Femur (tissue), 1 donor: ENCODE results near the gene OTOL1.
"Not testable (repeated sequence)": the region's sequence is repeated elsewhere in the genome, so short reads cannot be mapped to it uniquely, and the experiment has no call there.

Experiments
- DNase-seq: peaks from one replicate; pipeline ENCODE4 v3.0.0-alpha.2; 2017

Gene OTOL1

DNA sequence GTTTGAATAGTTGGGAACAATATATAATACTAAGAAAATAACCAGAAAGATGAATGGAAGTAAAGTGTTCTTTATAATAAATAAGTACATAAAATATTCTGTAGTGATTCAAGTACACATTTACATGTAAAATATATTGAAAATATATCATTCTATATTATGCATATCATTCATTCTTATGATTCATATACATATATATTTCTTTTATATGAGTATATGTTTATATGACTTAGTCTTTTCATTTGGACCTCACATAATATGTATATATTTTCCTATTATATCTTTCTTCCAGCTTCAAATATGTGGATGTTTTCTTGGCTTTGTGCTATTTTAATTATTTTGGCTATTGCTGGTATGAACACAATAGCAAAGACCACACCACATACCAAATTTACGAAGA is at the start of gene OTOL1:
TSS of gene OTOL1 (plus strand) at position 301 of the 400 bp plus-strand sequence. CDS start at position 301, 0 bp downstream.
- DNase-seq: no peak

DNA sequence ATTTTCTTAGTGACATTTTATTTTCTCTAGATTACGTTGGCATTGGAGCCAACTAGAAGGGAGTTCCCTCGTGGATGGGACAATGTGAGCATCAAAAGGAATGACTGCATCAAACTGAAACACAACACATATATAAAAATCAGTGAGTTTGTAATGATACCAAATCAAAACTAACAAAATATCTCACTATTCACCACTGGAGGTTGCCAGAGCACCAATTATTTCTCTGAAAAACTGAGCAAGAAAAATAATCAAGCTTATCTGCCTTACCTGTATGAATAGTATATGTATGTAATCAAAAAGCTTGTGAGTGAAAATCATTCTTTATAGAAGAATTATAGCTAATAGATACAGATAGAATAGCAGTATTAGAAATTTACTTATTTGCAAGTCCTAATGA is 46.8 kb upstream of the OTOL1 start:
- DNase-seq: no peak

DNA sequence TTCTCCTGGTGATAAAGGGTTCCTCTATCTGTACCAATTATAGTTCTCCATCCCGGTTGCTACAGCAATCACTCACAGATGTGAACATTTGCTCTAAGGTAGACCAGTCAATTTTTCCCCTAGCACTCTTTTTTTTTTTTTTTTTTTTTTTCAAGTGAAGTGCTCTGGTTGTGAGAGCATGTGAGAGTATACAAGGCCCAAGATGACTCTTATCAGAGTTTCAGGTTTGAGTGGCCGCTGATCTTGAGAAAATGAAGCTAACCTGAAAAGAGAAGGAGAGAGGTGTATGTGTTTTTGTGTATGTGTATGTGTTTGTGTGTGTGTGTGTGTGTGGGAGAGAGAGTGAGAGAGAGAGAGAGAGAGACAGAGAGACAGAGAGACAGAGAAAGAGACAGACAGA is 44.4 kb upstream of the OTOL1 start:
- DNase-seq: no peak

DNA sequence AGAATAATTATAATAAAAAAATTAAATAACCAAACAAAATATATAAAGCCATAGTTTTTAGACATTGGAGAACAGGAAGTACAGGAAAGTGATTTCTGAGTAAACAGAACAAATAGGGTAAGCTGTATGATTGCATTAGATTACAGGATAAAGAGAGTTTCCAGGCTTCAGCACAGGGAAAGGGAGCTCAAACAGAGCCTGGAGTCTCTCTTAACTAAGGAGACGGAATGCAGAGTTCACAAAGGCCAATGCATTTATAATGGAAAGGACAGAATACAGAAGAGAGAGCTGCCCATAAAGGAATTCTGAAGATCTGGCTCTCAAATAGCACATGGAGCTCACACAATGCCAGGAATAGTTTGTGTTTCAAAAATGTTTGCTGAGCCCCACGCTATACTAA is 42.0 kb upstream of the OTOL1 start:
- no peak for DNase-seq

DNA sequence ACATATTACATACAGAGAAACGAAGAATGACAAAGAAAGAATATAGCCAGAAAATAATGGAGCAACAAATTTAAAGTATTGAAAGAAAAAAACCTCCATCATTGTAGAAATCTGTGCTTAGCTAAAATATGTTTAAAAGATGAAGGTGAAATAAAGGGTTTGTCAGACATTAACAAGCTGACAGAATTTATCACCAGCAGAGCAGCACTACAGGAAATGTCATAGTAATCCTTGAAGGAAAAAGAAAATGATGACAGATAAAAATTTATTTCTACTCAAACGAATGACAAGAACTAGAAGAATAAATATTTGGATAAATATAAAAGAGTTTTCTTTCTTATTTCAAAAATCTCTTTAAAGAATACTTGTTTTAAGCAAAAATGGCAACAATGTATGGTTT is 40.6 kb upstream of the OTOL1 start:
- no peak for DNase-seq

DNA sequence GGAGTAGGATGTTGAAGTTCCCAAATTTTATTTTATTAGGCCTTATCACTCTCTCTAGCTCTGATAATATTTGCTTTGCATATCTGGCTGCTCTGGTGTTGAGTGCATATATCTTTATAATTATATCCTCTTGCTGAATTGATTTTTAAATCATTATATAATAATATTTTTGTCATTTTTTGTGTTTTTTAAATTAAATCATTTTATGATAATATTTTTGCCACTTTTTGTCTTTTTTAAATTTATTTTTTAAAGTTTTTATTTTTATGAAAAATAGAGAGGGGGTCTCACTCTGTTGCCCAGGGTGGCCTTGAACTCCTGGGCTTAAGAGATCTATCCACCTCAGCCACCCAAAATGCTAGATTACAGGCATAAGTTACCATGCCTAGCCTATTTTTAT is 34.5 kb upstream of the OTOL1 start:
- no peak for DNase-seq

DNA sequence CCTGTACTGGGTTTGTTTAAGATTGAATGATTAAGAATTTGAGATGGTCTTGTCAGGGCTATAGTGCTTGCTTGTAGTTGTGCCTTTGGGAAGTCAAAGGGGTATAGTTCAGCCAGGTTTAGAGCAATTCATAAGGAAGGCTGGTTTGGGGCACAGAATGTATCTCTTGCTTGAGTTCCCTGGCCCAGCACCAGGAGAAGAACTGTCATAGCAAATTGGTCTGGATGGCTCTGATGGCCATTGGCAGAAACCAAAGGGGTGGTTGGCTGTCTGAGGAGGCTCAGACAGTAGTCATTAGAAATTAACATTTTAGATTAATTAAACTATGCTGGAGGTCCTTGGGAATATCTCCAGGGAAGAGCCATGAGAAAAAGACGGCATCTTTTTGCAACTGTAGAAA is 25.4 kb upstream of the OTOL1 start:
- no peak for DNase-seq

DNA sequence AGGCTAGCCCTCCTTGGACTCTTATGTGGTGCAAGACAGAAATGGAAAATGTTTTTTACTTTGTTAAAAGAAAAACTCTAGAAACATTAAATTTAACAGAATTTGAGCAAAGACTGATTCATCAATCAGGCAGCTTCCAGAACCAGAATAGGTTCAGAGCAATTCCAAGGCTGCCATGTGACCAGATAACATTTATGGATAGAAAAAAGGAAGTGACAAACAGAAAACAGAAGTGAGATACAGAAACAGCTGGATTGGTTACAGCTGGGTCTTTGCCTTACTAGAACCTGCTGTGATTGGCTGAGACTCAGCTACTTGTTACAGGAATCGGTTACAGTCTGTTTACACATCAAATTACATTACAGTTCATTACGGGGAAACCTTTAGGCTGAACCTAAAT is 22.5 kb upstream of the OTOL1 start:
- no peak for DNase-seq

DNA sequence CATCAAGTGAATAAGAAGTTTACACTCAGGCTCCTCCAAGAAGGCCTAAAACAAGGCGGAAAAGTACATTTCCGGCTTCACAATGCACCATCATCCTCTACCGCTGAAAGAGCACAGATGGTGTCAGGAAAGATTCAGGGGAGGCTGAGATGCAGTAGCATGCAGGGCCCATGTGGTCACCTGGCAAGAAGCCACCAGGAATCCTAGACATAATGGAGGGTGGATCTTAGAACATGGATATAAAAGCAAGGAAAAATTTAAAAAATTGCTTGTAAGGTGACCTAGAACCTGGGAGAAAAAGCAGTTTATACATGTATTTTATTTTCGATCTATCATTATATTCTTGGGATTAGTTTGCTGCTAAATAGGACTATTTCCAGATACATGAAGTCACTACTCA is 21.9 kb upstream of the OTOL1 start:
- DNase-seq: peak; percentile 20

DNA sequence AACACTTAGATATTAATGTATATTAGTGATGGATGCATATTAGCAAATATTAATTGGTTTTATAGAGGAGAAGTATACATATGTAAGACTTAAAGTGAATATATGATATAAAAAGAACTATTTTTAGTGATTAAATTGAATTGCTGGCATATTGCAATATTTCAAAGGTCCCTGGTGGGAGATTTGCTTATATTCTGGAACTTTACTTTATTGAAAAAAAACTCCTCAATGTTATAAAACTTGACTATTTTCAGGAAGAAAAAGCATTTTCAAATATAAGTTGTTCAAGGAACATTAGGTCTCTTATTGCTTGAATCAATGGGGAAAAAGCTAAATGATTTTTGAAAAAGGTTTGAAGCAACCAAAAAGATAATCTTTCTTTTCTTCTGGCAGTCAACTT is 21.4 kb upstream of the OTOL1 start:
- no peak for DNase-seq

DNA sequence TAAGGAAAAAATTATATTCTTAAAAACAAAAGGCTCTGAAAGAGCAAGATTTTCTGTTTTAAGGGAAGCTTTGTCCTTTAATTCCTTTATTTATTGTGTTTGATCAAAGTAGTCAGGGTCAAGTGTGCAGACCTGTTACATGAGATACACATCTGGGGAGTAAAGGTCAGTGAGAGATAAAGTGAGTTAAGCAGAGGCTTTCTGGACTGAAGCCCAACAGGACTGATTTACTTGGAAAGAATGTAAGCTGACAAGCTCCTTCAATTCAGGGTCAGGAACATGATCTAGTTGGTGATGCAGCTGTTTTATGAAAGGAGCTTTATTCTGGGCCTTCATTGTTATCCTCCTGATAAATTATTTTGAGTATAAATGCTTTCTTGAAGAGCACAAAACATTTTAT is 20.7 kb upstream of the OTOL1 start:
- no peak for DNase-seq

DNA sequence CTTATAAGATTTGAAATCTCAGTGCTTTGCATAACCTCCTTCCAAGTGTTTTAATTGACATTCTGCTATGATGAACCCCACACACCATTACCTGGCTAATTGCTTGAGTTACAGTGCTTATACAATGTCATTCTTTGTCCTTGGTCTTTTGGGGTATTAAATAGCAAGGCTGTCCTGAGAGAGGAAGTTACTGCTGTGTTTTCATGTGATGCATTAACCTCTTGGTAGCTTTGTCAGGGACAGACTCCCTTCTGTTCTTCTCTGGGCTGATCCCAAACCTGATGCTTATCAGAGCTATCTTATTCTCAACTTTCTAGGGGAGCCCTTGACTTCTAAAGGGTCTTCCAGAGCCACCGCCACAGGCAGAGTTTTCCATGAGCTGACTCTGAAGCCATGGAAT is 12.4 kb upstream of the OTOL1 start:
- no peak for DNase-seq

DNA sequence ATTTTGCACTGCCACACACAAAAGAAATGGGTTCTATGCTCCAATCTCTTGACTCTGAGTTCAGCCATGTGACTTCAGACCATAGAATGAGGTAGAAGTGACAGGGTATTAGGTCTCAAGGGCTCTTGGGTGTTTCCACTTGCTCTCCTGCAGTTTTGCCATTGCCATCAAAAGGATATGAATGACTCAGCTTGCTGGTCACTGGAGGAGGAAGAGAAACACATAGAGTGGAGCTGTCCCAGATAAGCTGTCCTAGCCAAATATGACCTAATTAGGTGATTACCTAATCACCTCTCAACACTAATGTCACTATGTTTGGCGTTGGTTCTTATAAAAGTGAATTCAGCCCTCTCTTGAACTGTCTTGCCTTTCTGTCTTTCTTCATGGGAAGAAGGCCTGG is 8.3 kb upstream of the OTOL1 start:
- not testable (repeated sequence) for DNase-seq

DNA sequence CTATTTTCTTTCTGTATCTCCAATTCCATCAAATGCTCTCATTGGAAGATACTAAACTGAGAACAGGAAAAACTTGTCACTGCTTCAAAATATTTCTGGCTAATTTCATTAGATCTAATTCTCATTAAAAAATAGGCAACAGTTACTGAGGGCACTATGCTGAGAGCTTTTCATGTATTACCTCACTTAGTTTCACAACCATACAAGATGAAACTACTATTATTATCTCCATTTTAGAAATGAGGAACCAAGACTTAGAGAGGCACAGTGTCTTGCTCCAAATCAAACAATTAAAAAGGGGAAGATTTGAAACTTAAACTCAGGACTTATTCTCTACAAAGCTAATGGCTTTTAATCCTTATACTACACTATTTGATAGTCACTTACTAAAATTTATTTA is 7.2 kb upstream of the OTOL1 start:
- DNase-seq: no peak

DNA sequence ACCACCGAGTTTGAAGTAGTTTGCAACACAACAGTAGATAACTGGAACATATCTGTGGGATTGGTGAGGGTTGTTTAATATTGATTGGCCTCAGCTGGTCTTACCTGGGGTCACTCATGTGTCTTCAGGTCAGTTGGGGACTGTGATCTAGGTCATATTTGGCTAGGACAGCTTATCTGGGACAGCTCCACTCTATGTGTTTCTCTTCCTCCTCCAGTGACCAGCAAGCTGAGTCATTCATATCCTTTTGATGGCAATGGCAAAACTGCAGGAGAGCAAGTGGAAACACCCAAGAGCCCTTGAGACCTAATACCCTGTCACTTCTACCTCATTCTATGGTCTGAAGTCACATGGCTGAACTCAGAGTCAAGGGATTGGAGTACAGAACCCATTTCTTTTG is 5.8 kb upstream of the OTOL1 start:
- DNase-seq: not testable (repeated sequence)

DNA sequence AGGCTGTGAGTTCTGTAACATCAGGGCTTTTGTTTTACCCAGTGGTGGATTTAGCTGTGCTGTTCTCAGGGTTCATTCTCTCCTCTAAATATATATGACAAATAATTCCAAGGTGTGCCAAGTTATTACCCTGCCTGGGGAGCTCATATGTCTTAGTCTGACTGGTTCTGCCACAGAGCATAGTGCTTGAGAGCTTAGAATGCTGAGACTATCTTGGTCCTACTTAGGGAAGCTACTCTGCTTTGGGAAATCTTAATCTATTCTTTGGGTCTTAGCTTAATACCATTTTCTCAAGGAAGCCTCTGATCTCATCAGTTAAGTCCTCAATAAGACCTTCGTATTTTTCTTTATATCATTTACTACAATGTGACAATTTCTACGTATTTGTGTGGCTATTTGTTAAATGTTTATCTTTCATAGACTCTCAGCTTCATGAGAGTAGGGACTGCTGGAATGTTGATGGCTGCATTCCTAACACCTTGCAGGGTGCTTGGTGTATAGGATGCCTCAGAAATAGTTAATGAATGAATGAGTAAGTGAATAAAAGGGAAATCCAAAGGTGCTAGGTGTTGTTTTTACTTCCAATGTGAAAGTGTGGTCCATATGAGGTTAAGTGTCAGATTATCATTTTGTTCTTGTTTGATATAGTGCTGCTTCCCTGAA is 1.8 kb downstream of the OTOL1 start:
- no peak for DNase-seq

DNA sequence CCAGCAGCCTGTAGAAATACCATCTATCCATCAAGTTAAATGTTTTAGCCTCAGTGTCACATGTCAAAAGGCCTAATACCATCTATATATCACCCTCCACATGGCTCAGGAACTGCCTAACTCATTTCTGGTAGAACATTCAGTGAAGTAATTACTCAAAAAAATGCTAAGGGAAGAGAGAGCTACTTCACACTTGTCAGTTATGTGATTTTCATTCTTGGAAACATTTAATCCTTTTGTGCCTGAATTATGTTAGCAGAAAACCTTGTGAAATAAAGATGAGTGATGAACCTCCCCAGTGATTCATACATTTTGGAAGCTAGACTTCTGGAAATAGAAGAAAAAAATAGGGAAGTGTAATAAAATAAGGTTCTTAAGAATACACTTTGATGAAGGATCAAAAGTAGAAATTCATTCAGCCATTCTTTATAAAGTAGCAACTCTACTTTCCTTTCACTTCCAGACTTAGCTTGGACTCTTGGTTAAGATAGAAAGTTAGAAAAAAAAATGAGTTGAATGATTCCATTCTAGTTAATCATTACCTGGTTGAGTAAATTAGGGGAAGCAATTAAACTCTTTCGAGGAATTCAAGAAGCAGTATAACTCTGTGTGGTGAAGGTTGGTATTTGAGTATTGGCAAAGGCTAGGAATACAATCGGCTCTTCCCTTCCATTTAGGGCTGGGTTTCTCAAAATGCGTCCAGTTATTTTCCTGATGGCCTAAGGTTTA is 3.6 kb downstream of the OTOL1 start:
- no peak for DNase-seq

DNA sequence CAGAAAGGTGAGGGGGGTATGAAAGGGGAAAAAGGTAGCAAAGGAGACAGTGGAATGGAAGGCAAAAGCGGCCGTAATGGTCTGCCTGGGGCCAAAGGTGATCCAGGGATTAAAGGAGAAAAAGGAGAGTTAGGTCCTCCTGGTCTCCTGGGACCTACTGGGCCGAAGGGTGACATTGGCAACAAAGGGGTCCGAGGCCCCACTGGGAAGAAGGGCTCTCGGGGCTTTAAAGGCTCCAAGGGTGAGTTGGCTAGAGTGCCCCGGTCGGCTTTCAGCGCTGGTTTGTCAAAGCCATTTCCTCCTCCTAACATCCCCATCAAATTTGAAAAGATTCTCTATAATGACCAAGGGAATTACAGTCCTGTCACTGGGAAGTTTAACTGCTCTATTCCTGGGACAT is 6.7 kb downstream of the OTOL1 start:
- DNase-seq: no peak

DNA sequence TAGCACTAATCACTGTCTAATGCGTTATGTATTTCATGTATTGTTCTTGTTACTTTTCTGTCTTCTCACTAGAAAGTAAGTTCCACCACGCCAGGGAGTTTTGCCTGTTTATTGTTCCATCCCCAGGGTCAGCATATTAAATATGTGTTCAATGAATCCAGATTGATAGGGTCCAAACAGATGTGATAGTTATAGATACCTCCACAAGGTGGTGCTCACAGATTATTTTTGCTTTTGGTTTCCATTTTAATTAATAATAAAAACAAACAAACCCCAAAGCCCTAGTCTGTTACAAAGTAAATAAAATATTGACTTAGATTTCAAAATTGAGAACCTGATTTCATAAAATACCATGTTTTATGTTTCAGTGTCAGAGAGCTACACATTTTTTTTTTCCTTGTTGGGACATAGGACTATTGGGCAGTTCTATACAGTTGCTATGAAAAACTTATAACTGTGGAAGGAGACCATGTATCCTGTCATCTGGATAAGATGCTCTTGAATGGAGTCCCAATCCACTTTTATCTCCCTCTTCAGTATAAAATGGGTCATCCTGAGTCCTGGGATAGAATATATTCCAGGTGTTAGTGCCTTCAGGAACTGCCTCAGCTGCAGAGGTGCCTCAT is 12.4 kb downstream of the OTOL1 start:
- DNase-seq: no peak

DNA sequence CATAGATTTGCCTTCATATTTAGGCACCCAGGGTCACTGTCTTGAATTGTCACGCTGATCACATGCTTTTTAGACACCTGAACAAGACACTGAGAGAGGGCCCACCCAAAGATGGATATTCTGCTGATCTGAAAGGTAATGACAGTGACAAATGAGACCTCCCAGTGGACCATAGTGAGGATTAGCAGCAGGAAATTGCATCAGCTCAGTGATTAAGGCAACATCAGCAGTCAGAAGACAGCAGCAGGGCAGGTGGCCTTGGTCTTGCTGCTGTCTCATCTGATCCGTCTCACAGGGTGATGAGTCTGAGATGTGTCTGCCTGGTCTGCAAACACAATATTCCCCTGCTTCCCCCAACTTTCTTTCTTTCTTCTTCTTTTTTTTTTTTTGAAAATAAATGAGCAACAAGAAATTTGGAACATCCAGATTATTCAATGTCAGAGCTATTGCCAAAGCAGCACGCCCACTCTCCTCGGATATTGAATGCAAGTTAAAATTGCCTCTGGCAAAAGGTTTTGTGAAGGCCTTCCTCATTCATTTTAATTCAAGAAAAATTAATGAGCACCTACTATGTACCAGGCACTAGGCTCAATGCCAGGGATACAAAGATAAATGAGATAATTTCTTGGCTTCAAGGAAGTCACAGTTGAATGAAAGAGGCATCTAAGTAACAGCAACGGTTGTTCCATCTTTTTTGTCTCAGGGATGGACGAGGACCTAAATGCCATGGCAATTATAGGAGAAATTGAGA is 14.1 kb downstream of the OTOL1 start:
- no peak for DNase-seq

DNA sequence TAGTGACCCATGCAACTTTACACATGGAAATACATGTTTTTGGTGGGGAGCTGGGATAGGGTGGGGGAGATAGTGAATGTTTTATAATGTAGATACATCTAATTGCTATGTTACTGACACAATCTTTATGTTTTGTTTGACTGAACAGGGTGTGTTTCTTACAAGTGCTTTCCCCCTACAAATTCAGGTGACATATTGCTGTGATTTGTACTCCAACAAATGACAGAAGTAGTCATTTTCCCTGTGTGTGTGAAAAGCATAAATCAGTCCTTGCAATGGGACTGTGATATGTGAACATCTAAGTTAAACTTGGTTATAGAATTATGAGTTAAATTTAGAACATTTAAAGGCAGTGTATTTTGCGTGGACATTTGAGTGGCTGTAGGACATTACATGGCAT is 27.3 kb downstream of the OTOL1 start:
- DNase-seq: no peak

DNA sequence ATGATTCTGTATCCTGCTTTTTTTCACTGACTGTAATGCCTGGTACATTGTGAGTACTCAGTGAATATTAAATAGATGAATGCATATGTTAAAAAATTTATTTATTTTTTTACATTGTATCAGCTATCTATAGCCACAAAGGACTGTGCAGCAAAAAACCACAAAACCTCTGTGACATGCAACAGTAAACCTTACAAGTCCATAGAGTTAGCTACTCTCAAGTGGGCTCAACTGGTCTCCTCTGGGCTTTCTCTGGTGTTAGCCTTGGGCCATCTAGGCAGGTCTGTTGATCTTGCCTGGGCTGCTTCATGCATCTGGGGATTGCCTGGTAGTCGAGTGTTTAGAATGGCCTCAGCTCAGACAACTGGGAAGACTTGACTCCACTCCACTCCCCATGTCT is 35.3 kb downstream of the OTOL1 start:
- no peak for DNase-seq

DNA sequence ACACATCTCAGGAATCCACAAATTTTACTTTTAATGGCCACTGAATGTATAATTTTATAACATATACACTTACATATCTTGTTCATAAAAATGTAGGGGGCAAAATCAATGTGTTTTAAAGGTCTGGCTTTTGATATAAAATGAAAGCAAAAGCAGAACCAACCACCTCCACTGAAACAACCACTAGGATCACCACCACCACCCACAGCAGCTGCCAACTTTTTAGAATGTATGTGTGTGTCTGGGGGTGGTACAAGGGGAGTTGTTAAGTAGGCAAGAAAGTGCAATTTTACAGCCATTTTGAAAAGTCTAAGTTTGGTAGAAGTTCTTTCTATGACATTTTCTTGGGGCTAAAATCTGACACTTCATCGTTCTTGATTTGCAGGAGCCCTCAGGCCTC is 44.0 kb downstream of the OTOL1 start:
- no peak for DNase-seq

DNA sequence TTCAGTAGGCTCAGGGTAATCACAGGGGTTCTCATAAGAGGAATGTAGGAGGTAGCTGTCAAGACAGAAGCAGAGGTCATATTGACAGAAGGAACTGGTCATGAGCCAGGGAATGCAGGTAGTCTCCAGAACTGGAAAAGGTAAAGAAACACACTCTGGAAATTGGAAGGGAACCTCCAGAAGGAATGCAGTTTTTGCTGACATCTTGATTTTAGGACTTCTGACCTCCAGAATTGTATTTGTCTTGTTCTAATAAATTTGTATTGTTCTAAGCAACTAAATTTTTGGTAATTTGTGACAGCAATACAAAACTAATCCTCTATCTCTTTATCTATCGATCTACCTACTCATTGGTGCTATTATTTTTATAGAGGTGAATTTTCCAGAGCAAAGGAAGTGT is 49.2 kb downstream of the OTOL1 start:
- no peak for DNase-seq
